Brain microvascular endothelial cell (primary cell): ENCODE results near the gene CWF19L2.
A peak's percentile ranks its signal among the peaks of the same experiment; 100 is the strongest.
"Not testable (repeated sequence)": the region's sequence is repeated elsewhere in the genome, so short reads cannot be mapped to it uniquely, and the experiment has no call there.

ENCODE experiments used
- DNase-seq: peaks from one replicate; pipeline ENCODE4 v3.0.0-alpha.2; 2020
- H3K27ac ChIP-seq: fragments of 250-450 bp; sonication (Bioruptor Pico); 2 replicates; pipeline ENCODE4 v1.5.1; 2020; ENCODE audit warnings: mild to moderate bottlenecking, moderate library complexity
- H3K27me3 ChIP-seq: fragments of 250-450 bp; sonication (Bioruptor Pico); replicated peaks from 2 replicates; pipeline ENCODE4 v1.5.1; 2020; ENCODE audit warnings: mild to moderate bottlenecking
- H3K36me3 ChIP-seq: fragments of 250-450 bp; sonication (Bioruptor Pico); replicated peaks from 2 replicates; pipeline ENCODE4 v1.5.1; 2020; ENCODE audit warnings: mild to moderate bottlenecking
- H3K4me3 ChIP-seq: 2 replicates; pipeline ENCODE4 v1.5.1; 2011; ENCODE audit warnings: low read depth, mild to moderate bottlenecking, control low read depth, low read length, moderate library complexity
- CTCF ChIP-seq: IDR thresholded peaks from 2 replicates; pipeline ENCODE4 v1.5.1; 2011; ENCODE audit warnings: low read depth, mild to moderate bottlenecking, moderate library complexity, low read length, control low read depth, inconsistent platforms; ENCODE audit errors: missing control alignments
- in situ Hi-C: cut with HindIII; loops from 2 replicates; pipeline ENCODE4 v1.10.0; 2017; ENCODE audit warnings: low sequenced_read_pairs, low pct_ligation_motif_present

Gene CWF19L2

GRCh38 chr11:107397357-107397756 is 60.3 kb downstream of the CWF19L2 start:
- no peak for TF ChIP-seq CTCF
- DNase-seq = no peak
- Histone ChIP-seq H3K4me3 (no peak overlapping the region), H3K36me3 (no peaks in the 10 kb centered on the region), H3K27ac (no peak overlapping the region), H3K27me3 (no peaks in the 10 kb centered on the region)
- in situ Hi-C loops = no loop called here

DNA sequence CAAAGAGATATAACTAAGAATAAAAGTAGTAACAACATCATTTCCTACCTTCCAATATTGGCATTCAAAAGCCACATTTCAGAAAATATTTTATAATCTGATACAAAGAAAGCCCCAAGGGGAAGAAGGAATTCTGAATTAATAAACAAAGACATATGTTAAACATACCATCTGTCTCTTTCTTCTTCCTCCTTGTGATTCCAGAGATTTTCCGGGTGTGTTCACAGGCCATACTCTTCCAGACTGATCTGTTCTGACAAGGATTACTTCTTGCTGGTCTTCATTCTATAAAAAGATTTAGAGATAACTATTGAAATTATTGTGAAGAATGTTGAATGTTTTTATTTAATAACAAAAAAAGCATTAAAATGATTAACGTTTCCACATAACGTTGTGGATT is 65.0 kb downstream of the CWF19L2 start:
- no peak for DNase-seq
- H3K27ac ChIP-seq = no peak overlapping the region
- no peaks in the 10 kb centered on the region for H3K27me3 ChIP-seq
- H3K4me3 ChIP-seq = no peak overlapping the region
- TF ChIP-seq CTCF = no peak
- H3K36me3 ChIP-seq = peaks cover 2% of the 10 kb centered on the region
- in situ Hi-C loops = no loop called here

- H3K27ac ChIP-seq, DNase-seq, H3K4me3 ChIP-seq, H3K36me3 ChIP-seq, H3K27me3 ChIP-seq, in situ Hi-C loops: not testable (repeated sequence)
These were observed 66.9 kb downstream of the CWF19L2 start for GRCh38 chr11:107390701-107391100.

DNA sequence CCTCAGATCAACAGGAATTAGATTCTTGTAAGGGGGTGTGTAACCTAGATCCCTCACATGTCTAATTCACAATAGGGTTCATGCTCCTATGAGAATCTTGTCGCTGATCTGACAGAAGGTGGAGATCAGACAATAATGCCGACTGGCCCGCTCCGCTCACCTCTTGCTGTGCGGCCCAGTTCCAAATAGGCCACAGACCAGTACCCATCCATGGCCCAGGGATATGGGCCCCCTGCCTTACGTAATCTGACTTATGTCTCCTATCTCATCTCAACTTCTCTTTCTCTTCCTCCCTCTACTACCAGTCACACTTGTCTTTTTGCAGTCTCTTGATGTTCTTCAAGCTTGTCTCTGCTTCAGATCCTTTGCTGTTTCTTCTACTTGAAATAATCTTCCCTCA is 70.0 kb downstream of the CWF19L2 start:
- TF ChIP-seq CTCF = no peak
- Histone ChIP-seq H3K27me3 (no peaks in the 10 kb centered on the region), H3K36me3 (peaks cover 2% of the 10 kb centered on the region), H3K27ac (no peak overlapping the region), H3K4me3 (no peak overlapping the region)
- in situ Hi-C loops = no loop called here
- DNase-seq = no peak

- no peak for TF ChIP-seq CTCF
These were observed 72.2 kb downstream of the CWF19L2 start for GRCh38 chr11:107385361-107385981.

DNA sequence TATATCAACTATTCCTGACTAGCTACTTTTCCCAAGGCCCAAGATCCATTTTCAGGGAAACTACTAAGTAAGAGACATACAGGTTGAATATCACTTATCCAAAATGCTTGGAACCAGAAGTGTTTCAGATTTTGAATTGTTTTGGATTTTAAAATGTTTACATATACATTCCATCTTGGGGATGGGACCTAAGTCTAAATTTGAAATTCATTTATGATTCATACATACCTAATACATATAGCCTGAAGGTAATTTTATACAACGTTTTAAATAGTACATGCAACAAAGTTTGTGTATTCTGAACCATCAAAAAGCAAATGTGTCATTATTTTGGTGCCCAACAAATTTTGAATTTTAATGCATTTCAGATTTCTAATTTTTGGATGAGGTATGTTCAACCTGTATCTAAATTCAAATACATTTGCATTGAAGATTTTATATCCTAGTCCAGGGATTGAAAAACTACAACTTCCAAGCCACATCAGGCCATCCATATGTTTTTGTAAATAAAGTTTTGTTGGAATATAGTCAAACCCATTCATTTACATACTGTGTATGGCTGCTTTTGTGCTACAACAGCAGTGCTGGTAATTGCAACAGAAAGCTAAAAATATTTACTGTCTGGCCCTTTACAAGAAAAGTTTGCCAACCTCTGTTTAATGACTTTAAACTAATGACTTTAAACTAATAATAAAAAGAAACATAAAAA is 73.3 kb downstream of the CWF19L2 start:
- DNase-seq = no peak
- in situ Hi-C loops = no loop called here
- no peak overlapping the region for H3K4me3 ChIP-seq
- no peak for TF ChIP-seq CTCF
- H3K27me3 ChIP-seq = no peaks in the 10 kb centered on the region
- H3K36me3 ChIP-seq = no peaks in the 10 kb centered on the region
- H3K27ac ChIP-seq = no peak overlapping the region

More at GRCh38 chr11:107385361-107385981, 72.2 kb downstream of the CWF19L2 start:
- H3K27ac ChIP-seq = no peak overlapping the region
- H3K27me3 ChIP-seq = no peaks in the 10 kb centered on the region
- in situ Hi-C loops = no loop called here
- H3K36me3 ChIP-seq = peaks cover under 1% of the 10 kb centered on the region
- DNase-seq = peak; percentile 36
- no peak overlapping the region for H3K4me3 ChIP-seq
